GM21381 (cell line): ENCODE data around the gene IL2RG.

Source experiments
- ATAC-seq: cut with Tn5 transposase; IDR thresholded peaks from one replicate; pipeline ENCODE4 v1.9.1; 2021; ENCODE audit warnings: mild to moderate bottlenecking, moderate library complexity; ENCODE audit not compliant: unreplicated experiment

The IL2RG gene

GRCh38 chrX:71109051-71109450 lies 2.3 kb downstream of the IL2RG start:
- no peak for ATAC-seq

DNA sequence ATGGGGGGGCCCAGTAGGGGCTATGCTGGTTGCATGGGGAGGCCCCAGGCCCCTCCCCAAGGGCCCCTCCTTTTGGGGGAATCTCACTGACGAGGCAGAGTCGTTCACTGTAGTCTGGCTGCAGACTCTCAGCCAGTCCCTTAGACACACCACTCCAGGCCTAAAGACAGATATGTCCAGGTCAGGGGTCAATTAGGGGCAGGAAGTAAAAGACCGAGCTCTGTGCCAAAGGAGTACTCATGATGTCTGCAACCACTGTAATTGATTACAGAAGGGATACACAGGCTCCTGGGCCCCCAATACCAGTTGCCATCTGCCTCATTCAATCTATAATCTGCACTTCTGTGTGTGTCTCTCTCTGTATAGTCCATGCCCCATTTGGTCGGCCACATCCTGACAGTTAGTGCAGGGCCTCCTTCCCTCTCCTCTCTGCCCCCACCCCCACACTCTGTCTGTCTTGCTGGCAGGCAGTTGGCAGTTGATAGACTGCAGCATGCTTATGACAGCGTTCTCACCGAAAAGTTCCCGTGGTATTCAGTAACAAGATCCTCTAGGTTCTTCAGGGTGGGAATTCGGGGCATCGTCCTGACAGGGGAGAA lies 3.5 kb downstream of the IL2RG start:
- no peak for ATAC-seq

DNA sequence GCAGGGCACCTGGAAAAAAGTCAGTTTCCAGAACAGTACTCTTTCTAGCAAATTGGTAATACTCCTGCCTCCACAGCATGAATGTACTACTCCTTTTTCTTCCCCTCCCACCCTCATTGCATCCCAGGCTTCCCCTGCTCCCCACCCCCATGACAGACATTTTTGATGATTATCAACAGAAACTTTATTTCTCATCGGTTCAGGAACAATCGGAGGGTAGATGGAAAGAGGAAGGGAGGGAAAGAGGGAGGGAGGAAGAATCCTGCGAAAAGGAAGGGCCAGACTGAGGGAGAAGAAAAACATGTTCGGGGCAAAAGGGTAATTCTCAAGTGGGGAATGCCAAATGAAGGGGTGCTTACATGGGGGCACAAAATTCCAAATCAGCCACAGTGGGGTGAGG lies 4.1 kb downstream of the IL2RG start:
- no peak for ATAC-seq

DNA sequence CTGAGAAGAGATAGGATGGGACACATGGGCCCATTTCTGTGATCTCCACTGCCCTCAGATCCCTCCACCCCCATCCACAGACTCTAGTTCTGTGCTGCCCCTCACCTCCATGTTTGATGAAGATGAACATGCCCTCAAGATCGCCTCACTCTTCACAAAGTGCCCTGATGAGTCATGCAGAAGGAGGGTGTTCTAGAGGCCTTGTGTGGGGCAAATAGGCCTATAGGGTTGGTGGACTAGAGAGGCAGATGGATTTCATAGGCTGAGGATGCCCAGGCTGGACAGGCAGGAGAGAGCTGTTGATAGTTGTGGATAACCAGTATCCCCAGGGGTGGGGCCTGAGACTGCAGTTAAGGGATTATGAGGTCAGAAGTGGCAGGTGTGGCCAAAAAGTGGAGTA lies 5.0 kb downstream of the IL2RG start, which contains the start of gene CXorf65:
CXorf65 (minus strand) TSS at position 314 of the 400 bp plus-strand sequence; CDS start at position 130, 184 bp downstream.
- no peak for ATAC-seq

- no peak for ATAC-seq
Measured at GRCh38 chrX:71105628-71106027, 5.7 kb downstream of the IL2RG start.

GRCh38 chrX:71103110-71103983 lies 8.0 kb downstream of the IL2RG start:
- peak; percentile 42 for ATAC-seq

- ATAC-seq = no peak
Measured at GRCh38 chrX:71102292-71102691, 9.1 kb downstream of the IL2RG start.

- no peak for ATAC-seq
Measured at GRCh38 chrX:71100581-71101505, 10.5 kb downstream of the IL2RG start.

GRCh38 chrX:71099736-71100135 lies 11.6 kb downstream of the IL2RG start:
- ATAC-seq = no peak

DNA sequence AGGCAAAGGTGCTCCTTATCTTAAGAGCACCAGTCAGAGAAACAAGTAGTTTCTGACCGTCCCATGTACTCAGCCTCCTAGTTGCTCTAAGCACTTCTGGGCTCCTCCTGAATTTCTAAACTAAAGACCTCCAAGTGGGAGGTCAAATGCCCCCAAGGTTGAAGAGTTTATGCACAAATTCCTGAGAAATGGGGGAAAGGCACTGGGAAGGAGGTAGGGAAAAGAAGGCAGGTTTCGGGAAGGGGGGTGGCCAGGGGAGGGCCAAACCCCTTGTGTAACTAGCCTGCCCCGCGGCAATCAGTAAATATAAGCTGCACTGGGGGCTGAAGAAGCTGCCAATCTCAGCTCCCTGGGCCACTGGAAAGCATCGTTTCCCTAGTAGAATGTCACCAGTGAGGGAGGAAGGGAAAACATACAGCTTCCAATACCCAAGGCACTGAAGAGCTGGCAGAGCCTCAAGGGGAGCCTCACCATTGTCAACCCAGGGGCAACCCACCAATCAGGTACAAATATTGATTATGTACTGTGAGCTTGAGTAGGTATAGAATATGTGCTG lies 12.3 kb downstream of the IL2RG start:
- ATAC-seq = no peak

DNA sequence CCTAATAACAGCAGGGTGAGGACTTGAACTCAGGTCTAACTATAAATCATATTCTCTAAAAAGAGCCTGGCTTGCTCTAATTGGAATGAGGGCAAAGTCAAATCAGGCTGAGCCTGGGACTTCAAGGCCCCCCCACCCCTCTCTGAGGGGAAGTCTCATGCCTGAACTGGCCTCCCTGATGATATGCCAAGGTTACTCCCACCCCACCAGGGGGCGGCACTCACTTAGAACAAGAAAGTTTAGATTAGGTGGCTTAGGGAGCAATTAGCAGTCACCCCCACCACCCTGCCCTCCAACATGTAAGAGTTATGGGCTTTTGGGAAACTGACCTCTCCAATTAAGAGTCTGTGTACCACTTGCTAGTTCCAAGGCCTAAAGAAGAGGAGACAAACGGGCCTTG lies 13.1 kb downstream of the IL2RG start:
- ATAC-seq = no peak

GRCh38 chrX:71096760-71097032 lies 14.7 kb downstream of the IL2RG start:
- ATAC-seq = no peak

GRCh38 chrX:71095981-71096759 lies 15.2 kb downstream of the IL2RG start:
- ATAC-seq = peak; percentile 13

- peak; percentile 94 for ATAC-seq
Measured at GRCh38 chrX:71095555-71095980, 15.8 kb downstream of the IL2RG start, which contains the start of gene FOXO4. TSS of gene FOXO4 (plus strand) at chrX:71095851. CDS start at chrX:71096529, 678 bp downstream.

GRCh38 chrX:71095033-71095432 lies 16.3 kb downstream of the IL2RG start:
- no peak for ATAC-seq

- ATAC-seq = no peak
Measured at GRCh38 chrX:71091263-71091662, 20.1 kb downstream of the IL2RG start.

- ATAC-seq = no peak
Measured at GRCh38 chrX:71085900-71086299, 25.5 kb downstream of the IL2RG start.

- no peak for ATAC-seq
Measured at GRCh38 chrX:71082822-71083221, 28.6 kb downstream of the IL2RG start.

DNA sequence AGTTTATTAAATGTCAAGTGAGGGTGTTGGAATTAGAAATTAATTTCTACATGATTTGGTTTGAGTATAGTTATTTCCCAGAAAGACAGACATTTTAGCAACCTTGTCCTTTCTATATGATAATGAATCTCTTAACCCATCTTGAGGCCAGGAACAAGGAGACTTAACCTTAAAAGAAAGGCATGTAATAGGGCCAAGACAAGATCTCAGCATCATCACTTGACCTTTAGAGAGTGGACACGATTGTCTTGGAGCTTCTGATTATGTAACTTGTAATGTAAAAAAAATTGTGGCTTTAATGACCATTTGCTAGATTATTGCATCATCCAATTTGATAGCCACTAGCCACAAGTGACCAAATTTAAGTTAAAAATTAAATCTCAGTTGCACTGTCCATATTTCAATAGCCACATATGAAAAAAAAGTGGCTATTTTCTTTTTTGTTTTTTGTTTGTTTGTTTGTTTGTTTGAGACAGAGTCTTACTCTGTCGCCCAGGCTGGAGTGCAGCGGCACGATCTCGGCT lies 29.2 kb downstream of the IL2RG start:
- no peak for ATAC-seq
